ENCODE measurements around the gene POU2F2. TPM values are rescaled to one million over a fixed set of nuclear protein-coding genes. Genes with fewer than 3 reads are reported as not detected.

POU2F2 gene
- total RNA-seq, 2 experiments from 2014 or later = 30.0 to 31.9 TPM

DNA sequence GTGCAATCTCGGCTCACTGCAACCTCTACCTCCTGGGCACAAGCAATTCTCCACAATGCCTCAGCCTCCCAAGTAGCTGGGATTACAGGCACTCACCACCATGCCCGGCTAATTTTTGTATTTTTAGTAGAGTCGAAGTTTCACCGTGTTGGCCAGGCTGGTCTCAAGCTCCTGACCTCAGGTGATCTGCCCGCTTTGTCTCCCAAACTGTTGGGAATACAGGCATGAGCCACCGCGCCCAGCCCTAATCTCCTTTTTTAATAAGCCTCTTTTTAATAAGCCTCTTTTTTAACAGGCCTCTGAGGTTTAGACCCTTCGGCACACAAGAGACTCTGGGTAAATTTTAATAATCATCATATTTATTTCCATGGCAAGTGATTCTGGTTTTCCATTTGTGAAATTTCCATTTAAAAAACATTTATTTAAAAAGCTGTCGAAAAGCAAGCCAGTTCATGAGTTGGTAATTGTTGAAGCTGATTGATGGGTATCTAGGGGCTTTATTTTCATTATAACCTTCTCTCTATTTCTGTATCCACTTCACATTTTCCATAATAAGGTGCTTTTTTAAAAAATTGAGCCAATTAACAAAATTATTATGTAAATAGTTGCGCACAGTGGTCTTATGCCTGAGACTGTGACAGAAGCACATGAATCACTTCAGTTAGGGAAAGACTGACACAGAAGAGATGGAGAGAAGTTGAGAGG, 11.8 kb downstream of the POU2F2 start:
- peaks cover 26% of the 10 kb centered on the region for H3K36me3 Mint-ChIP-seq (ENCODE audit: low read depth)
- no peak for DNase-seq
- H3K4me1 Mint-ChIP-seq (ENCODE audit: low read depth) = peaks cover 48% of the 10 kb centered on the region
- peak overlapping the region; percentile 98 for H3K27ac Mint-ChIP-seq
- intact Hi-C loops (cut with micrococcal nuclease) = no loop called here
- H3K4me3 Mint-ChIP-seq = peak overlapping the region; percentile 76
- H3K9me3 Mint-ChIP-seq = no peaks in the 10 kb centered on the region
- no peaks in the 10 kb centered on the region for H3K27me3 Mint-ChIP-seq (ENCODE audit: low read depth)
- CTCF ChIA-PET = interaction anchor here (0.5 to 1.8 kb wide), 4 partner anchors 11 to 445 kb away, joined by 3 to 16 read pairs (median 3); no protein-coding TSS in a partner anchor

- Mint-ChIP-seq H3K27ac (no peak overlapping the region), H3K36me3 (ENCODE audit: low read depth) (peaks cover 37% of the 10 kb centered on the region), H3K4me3 (no peak overlapping the region), H3K9me3 (no peaks in the 10 kb centered on the region), H3K27me3 (ENCODE audit: low read depth) (no peaks in the 10 kb centered on the region), H3K4me1 (ENCODE audit: low read depth) (peaks cover 43% of the 10 kb centered on the region)
- CTCF ChIA-PET = no interaction called here
- DNase-seq = no peak
- intact Hi-C loops (cut with micrococcal nuclease) = no loop called here
These were observed 15.2 kb downstream of the POU2F2 start for GRCh38 chr19:42117076-42117475.

DNA sequence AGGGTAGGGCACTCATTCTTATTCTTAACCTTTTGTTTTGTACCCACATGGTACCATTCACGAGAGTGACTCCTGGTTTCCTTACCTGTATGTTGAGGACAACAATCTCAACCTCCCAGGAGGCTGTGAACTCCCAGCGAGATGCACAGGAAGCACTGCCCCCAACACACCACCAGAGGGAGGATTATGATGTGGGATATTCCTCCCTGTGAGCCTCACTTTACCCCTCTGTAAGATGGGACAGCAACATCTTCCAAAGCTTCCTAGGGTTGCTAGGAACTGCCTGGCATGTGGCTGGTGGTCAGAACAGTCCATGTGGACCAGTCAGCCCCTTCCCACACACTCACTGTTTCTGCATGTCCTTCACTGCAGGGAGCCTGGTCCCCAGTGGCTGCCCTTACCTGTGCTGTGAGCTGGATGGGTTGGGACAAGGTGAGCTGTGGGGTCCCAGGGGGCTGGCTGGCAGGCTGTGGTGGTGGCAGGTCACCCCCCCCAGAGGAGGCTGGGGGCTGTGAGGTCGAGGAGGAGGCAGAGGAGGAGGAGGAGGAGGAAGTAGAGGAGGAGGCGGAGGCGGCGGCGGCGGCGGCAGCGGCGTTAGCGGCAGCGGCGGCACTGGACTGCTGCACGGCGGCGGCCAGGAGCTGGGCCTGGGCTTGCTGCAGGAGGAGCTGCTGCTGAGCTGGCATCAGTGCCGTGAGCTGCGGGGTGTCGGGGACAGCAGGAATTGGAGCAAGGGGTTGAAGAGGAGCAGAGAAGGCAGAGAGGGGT, 15.8 kb downstream of the POU2F2 start:
- no peak overlapping the region for H3K27ac Mint-ChIP-seq
- CTCF ChIA-PET = no interaction called here
- DNase-seq = no peak
- H3K36me3 Mint-ChIP-seq (ENCODE audit: low read depth) = peaks cover 36% of the 10 kb centered on the region
- no peak overlapping the region for H3K4me3 Mint-ChIP-seq
- intact Hi-C loops (cut with micrococcal nuclease) = no loop called here
- no peaks in the 10 kb centered on the region for H3K9me3 Mint-ChIP-seq
- no peaks in the 10 kb centered on the region for H3K27me3 Mint-ChIP-seq (ENCODE audit: low read depth)
- peaks cover 43% of the 10 kb centered on the region for H3K4me1 Mint-ChIP-seq (ENCODE audit: low read depth)

DNA sequence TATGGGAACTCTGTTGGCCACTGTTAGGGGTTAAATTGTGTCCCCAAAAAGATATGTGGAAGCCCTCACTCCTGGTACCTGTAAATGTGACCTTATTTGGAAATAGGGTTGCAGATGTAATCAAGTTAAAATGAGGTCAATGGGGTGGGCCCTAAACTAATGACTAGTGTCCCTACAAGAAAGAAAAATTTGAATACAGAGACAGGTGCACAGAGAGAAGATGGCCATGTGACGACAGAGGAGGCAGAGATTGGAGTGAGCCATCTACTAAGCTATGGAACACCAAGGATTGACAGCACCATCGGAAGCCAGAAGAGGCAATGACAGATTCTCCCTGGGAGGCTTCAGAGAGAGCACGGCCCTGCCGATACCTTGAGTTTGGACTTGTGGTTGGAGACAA, 16.5 kb downstream of the POU2F2 start:
- Mint-ChIP-seq H3K9me3 (no peaks in the 10 kb centered on the region), H3K36me3 (ENCODE audit: low read depth) (peaks cover 39% of the 10 kb centered on the region), H3K27ac (no peak overlapping the region), H3K4me1 (ENCODE audit: low read depth) (peaks cover 43% of the 10 kb centered on the region), H3K27me3 (ENCODE audit: low read depth) (no peaks in the 10 kb centered on the region), H3K4me3 (no peak overlapping the region)
- DNase-seq = no peak
- CTCF ChIA-PET = interaction anchor here (1.3 to 2.2 kb wide), 2 partner anchors 17 to 68 kb away, joined by 3 to 12 read pairs; partner anchors contain the start of gene POU2F2
- intact Hi-C loops (cut with micrococcal nuclease) = no loop called here

DNA sequence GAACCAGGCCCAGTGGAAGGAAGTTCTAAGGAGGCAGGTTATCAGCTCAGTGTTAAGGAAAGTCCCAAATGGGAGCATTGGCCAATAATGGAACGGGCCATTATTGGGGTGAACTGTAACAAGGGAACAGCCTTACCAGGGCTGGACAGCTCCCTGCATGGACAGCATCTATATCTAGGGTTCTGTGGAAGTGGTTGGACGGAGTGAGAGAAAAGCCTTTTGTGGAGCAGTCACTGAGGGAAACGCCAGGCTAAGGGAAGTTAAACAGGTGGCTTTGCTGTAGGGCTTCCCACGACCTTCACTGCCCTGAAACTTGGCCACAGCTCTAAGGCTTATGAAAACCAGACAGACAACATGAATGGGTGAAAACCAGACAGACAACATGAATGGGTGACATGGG, 17.0 kb downstream of the POU2F2 start:
- DNase-seq = no peak
- Mint-ChIP-seq H3K36me3 (ENCODE audit: low read depth) (peaks cover 39% of the 10 kb centered on the region), H3K4me3 (no peak overlapping the region), H3K4me1 (ENCODE audit: low read depth) (peaks cover 41% of the 10 kb centered on the region), H3K27ac (no peak overlapping the region), H3K27me3 (ENCODE audit: low read depth) (no peaks in the 10 kb centered on the region), H3K9me3 (no peaks in the 10 kb centered on the region)
- CTCF ChIA-PET = interaction anchor here (1.3 to 2.5 kb wide), 3 partner anchors 11 to 68 kb away, joined by 3 to 12 read pairs (median 7); partner anchors contain the start of gene POU2F2
- intact Hi-C loops (cut with micrococcal nuclease) = no loop called here

- CTCF ChIA-PET = interaction anchor here (1.2 to 2.5 kb wide), 4 partner anchors 9 to 326 kb away, joined by 3 to 12 read pairs (median 5); partner anchors contain the start of gene POU2F2
- no peak overlapping the region for H3K4me3 Mint-ChIP-seq
- intact Hi-C loops (cut with micrococcal nuclease) = no loop called here
- no peaks in the 10 kb centered on the region for H3K9me3 Mint-ChIP-seq
- DNase-seq = no peak
- peaks cover 39% of the 10 kb centered on the region for H3K36me3 Mint-ChIP-seq (ENCODE audit: low read depth)
- no peaks in the 10 kb centered on the region for H3K27me3 Mint-ChIP-seq (ENCODE audit: low read depth)
- peak overlapping the region; percentile 85 for H3K27ac Mint-ChIP-seq
- H3K4me1 Mint-ChIP-seq (ENCODE audit: low read depth) = peaks cover 42% of the 10 kb centered on the region
These were observed 17.8 kb downstream of the POU2F2 start for GRCh38 chr19:42114412-42114811.

- peaks cover 38% of the 10 kb centered on the region for H3K36me3 Mint-ChIP-seq (ENCODE audit: low read depth)
- peak overlapping the region; percentile 85 for H3K27ac Mint-ChIP-seq
- H3K9me3 Mint-ChIP-seq = no peaks in the 10 kb centered on the region
- H3K4me3 Mint-ChIP-seq = no peak overlapping the region
- intact Hi-C loops (cut with micrococcal nuclease) = no loop called here
- CTCF ChIA-PET = interaction anchor here (0.7 to 2.5 kb wide), 7 partner anchors 9 to 326 kb away, joined by 3 to 12 read pairs (median 3); partner anchors contain the start of gene POU2F2
- H3K27me3 Mint-ChIP-seq (ENCODE audit: low read depth) = no peaks in the 10 kb centered on the region
- H3K4me1 Mint-ChIP-seq (ENCODE audit: low read depth) = peaks cover 43% of the 10 kb centered on the region
- no peak for DNase-seq
These were observed 18.5 kb downstream of the POU2F2 start for GRCh38 chr19:42113641-42114348.

DNA sequence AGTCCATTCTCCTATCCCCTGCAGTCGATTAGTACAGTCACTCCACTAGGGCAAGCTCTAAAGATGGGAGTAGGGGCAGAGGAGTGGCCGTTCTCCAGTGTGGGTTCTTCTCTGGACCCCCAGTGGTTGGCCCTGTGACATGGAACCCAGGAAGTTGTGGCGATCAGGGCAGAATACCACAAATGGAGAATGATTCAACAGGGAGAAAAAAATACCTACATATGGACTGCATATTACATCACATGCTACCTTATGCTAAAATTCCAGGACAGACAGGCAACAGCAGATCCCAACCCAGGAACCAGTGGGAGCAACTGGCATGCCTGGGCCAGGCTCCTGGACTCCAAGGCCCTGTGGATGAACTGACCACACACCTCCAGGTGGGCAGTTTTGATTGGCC, 20.4 kb downstream of the POU2F2 start:
- Mint-ChIP-seq H3K4me1 (ENCODE audit: low read depth) (peaks cover 44% of the 10 kb centered on the region), H3K27me3 (ENCODE audit: low read depth) (no peaks in the 10 kb centered on the region), H3K27ac (peak overlapping the region; percentile 78), H3K4me3 (no peak overlapping the region), H3K9me3 (no peaks in the 10 kb centered on the region), H3K36me3 (ENCODE audit: low read depth) (peaks cover 36% of the 10 kb centered on the region)
- DNase-seq = no peak
- CTCF ChIA-PET = interaction anchor here (0.8 to 4.7 kb wide), 5 partner anchors 10 to 112 kb away, joined by 3 to 86 read pairs (median 5); partner anchors contain the start of gene POU2F2
- intact Hi-C loops (cut with micrococcal nuclease) = no loop called here

DNA sequence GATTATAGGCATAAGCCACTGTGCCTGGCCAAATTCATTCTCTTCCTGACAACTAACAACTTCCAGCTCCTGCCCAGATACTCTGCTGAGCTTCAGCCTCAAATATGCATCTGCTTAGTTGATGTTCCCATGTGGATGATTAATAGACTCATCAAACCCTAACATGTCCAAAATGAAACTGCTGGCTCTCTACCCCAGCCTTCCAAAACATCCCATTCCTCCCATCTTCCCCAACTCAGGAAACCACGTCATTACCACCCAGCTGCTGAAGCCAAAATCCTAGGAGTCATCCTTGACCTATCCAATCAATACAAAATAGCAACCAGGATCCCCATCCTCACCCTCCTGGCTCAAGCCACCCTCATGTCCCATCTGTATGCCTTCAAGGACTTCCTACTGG, 20.9 kb downstream of the POU2F2 start:
- no peaks in the 10 kb centered on the region for H3K9me3 Mint-ChIP-seq

GRCh38 chr19:42110658-42111057, 21.6 kb downstream of the POU2F2 start:
- H3K4me1 Mint-ChIP-seq (ENCODE audit: low read depth) = peaks cover 53% of the 10 kb centered on the region
- no peaks in the 10 kb centered on the region for H3K9me3 Mint-ChIP-seq
- no peak for DNase-seq
- H3K27ac Mint-ChIP-seq = peak overlapping the region; percentile 78
- H3K4me3 Mint-ChIP-seq = no peak overlapping the region
- intact Hi-C loops (cut with micrococcal nuclease) = no loop called here
- no peaks in the 10 kb centered on the region for H3K27me3 Mint-ChIP-seq (ENCODE audit: low read depth)
- peaks cover 28% of the 10 kb centered on the region for H3K36me3 Mint-ChIP-seq (ENCODE audit: low read depth)
- CTCF ChIA-PET = interaction anchor here (0.8 to 5.3 kb wide), 6 partner anchors 15 to 331 kb away, joined by 3 to 86 read pairs (median 22); partner anchors contain the start of gene POU2F2

More for the DNA sequence above, 20.9 kb downstream of the POU2F2 start:
- Mint-ChIP-seq H3K36me3 (ENCODE audit: low read depth) (peaks cover 32% of the 10 kb centered on the region), H3K27me3 (ENCODE audit: low read depth) (no peaks in the 10 kb centered on the region), H3K4me3 (no peak overlapping the region), H3K4me1 (ENCODE audit: low read depth) (peaks cover 46% of the 10 kb centered on the region), H3K27ac (peak overlapping the region; percentile 78)
- intact Hi-C loops (cut with micrococcal nuclease) = no loop called here
- CTCF ChIA-PET = interaction anchor here (0.8 to 5.3 kb wide), 5 partner anchors 14 to 330 kb away, joined by 5 to 86 read pairs (median 40); partner anchors contain the start of gene POU2F2
- no peak for DNase-seq

- H3K27me3 Mint-ChIP-seq (ENCODE audit: low read depth) = no peaks in the 10 kb centered on the region
- H3K9me3 Mint-ChIP-seq = no peaks in the 10 kb centered on the region
- H3K4me1 Mint-ChIP-seq (ENCODE audit: low read depth) = peaks cover 61% of the 10 kb centered on the region
- intact Hi-C loops (cut with micrococcal nuclease) = loop anchor here (2.0 to 5.0 kb wide), 3 partner anchors 292 to 331 kb away; no protein-coding TSS in a partner anchor
- CTCF ChIA-PET = interaction anchor here (0.6 to 5.3 kb wide), 13 partner anchors 10 to 323 kb away, joined by 3 to 86 read pairs (median 8); partner anchors contain the start of gene POU2F2
- H3K36me3 Mint-ChIP-seq (ENCODE audit: low read depth) = peaks cover 27% of the 10 kb centered on the region
- DNase-seq = no peak
- H3K4me3 Mint-ChIP-seq = no peak overlapping the region
- H3K27ac Mint-ChIP-seq = no peak overlapping the region
These were observed 22.4 kb downstream of the POU2F2 start for GRCh38 chr19:42109896-42110295.

All from activated naive CD4-positive, alpha-beta T cell treated with anti-CD3 and anti-CD28 coated beads for 36 hours (primary cell).